RWPE1 (cell line): ENCODE measurements around the gene CCDC18.
"Not testable (repeated sequence)": the region's sequence is repeated elsewhere in the genome, so short reads cannot be mapped to it uniquely, and the experiment has no call there.

Source experiments
- CTCF ChIA-PET: fragments of 350-600 bp; sonication (Branson Sonifier 250); formaldehyde crosslinking; extraction: SDS; loops from one replicate; lab custom pipeline; 2021; lab: Yijun Ruan, JAX
- POLR2A ChIA-PET: fragments of 400-600 bp; formaldehyde crosslinking; extraction: SDS; loops from one replicate; lab custom pipeline; 2020; ENCODE audit warnings: antibody characterized with exemption; ENCODE audit not compliant: low non-redundant PET; lab: Yijun Ruan, JAX
- DNase-seq: peaks from one replicate; pipeline ENCODE4 v3.0.0; 2012; ENCODE audit warnings: low spot score
- H3K27ac ChIP-seq: fragments of 450-650 bp; 2 replicates; pipeline ENCODE4 v1.5.1; 2017
- TF ChIP-seq, protein P1 (sequence below): fragments of 450-650 bp; conservative IDR thresholded peaks from 2 replicates; pipeline ENCODE4 v1.5.1; 2017; ENCODE audit warnings: low read depth, mild to moderate bottlenecking

CCDC18 gene

DNA sequence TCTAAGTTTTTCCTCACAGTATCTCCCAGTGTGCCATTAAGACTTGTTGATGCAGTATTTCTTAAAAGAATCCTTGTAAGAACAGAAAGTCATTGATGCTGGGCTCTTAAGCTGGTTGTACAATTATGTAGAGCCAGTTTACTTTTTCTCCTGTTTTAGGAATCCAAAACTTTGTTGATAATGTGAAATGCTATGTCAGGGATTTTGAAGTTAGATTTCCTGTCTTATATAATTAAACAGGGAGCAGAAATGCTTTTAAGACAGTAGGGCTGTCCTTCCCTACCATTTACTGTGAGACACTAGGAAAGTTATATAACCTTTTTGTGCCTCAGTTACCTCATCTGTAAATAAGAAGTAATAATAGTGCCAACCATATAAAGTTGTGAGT, 26.0 kb downstream of the CCDC18 start:
- TF ChIP-seq, protein P1, sequence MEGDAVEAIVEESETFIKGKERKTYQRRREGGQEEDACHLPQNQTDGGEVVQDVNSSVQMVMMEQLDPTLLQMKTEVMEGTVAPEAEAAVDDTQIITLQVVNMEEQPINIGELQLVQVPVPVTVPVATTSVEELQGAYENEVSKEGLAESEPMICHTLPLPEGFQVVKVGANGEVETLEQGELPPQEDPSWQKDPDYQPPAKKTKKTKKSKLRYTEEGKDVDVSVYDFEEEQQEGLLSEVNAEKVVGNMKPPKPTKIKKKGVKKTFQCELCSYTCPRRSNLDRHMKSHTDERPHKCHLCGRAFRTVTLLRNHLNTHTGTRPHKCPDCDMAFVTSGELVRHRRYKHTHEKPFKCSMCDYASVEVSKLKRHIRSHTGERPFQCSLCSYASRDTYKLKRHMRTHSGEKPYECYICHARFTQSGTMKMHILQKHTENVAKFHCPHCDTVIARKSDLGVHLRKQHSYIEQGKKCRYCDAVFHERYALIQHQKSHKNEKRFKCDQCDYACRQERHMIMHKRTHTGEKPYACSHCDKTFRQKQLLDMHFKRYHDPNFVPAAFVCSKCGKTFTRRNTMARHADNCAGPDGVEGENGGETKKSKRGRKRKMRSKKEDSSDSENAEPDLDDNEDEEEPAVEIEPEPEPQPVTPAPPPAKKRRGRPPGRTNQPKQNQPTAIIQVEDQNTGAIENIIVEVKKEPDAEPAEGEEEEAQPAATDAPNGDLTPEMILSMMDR: no peak
- ChIA-PET POLR2A (no interaction called here), CTCF (no interaction called here)
- H3K27ac ChIP-seq: no peak overlapping the region
- DNase-seq: no peak

DNA sequence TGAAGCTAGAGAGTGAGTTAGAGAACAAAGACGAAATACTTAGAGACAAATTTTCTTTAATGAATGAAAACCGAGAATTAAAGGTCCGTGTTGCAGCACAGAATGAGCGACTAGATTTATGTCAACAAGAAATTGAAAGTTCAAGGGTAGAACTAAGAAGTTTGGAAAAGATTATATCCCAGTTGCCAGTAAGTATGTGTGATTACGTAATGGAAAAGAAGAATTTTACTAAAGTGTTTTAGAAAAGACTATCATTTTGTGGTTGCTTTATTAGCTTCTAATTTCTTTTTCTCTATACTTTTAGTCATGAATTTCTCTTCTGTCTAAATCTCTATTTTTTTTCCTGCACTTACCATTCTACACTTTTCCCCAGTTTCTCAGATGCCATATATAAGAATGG, 26.7 kb downstream of the CCDC18 start:
- no peak for DNase-seq
- ChIA-PET POLR2A (no interaction called here), CTCF (no interaction called here)
- no peak overlapping the region for H3K27ac ChIP-seq
- TF ChIP-seq, protein P1: no peak

DNA sequence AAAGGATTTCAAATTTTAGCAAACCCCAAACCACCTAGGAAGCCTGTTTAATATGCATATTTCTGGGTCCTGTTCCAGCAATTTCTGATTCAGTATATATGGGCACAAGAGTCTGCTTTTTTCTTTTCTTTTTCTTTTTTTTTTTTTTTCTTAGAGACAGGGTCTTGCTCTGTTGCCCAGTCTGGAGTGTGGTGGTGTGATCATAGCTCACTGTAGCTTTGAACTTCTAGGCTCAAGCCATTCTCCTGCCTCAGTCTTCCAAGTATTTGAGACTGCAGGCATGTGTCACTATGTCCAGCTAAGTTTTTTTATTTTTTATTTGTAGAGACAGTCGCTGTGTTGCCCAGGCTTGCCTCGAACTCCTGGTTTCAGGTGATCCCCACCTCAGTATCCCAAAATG, 34.8 kb downstream of the CCDC18 start:
- CTCF ChIA-PET: no interaction called here
- DNase-seq: no peak
- H3K27ac ChIP-seq: no peak overlapping the region
- TF ChIP-seq, protein P1: no peak
- POLR2A ChIA-PET: no interaction called here

DNA sequence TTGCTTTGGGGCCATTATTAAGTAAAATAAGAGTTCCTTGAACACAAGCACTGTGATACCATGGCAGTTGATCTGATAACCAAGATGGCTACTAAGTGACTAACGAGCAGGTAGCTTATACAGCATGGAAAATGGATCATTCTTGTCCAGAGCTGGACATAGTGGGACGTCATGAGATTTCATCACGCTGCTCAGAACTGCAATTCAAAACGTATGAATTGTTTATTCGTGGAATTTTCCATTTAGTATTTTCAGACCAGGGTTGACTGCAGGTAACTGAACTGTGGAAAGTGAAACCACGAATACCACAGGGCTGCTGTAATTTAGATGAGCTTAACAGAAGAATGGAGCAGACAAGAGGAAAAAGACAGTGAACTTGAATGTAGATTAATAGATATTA, 38.9 kb downstream of the CCDC18 start:
- H3K27ac ChIP-seq: no peak overlapping the region
- POLR2A ChIA-PET: no interaction called here
- CTCF ChIA-PET: no interaction called here
- TF ChIP-seq, protein P1: no peak
- DNase-seq: no peak

DNA sequence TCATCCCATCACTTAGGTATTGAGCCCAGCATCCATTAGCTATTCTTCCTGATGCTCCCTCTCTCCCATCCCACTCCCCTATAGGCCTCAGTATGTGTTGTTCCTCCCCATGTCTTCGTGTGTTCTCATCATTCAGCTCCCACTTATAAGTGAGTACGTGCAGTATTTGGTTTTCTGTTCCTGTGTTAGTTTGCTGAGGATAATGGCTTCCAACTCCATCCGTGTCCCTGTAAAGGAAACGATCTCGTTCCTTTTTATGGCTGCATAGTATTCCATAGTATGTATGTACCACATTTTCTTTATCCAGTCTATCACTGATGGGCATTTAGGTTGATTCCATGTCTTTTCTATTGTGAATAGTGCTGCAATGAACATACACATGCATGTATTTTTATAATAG, 40.2 kb downstream of the CCDC18 start:
- DNase-seq, H3K27ac ChIP-seq, POLR2A ChIA-PET, CTCF ChIA-PET: not testable (repeated sequence)

DNA sequence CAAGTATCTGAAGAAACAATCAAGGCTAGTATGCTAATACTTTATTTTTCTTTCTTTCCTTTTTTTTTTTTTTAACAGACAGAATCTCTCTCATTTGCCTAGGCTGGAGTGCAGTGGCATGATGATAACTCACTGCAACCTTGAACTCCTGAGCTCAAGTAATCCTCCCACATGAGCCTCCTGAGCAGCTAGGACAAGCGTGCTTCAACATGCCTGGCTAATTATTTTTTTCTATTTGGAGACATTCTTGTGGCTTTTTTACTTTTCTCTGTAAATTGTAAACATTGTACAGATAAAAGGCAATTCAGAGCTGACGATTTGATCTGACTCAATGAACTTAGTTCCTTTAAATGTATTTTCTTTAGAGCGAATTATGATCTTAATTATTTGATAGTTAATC, 41.4 kb downstream of the CCDC18 start:
- TF ChIP-seq, protein P1: no peak
- CTCF ChIA-PET: no interaction called here
- no peak overlapping the region for H3K27ac ChIP-seq
- POLR2A ChIA-PET: interaction anchor here (0.7 kb wide), 1 partner anchor 48 kb away, joined by 4 read pairs; no protein-coding TSS in a partner anchor
- DNase-seq: peak; percentile 9

DNA sequence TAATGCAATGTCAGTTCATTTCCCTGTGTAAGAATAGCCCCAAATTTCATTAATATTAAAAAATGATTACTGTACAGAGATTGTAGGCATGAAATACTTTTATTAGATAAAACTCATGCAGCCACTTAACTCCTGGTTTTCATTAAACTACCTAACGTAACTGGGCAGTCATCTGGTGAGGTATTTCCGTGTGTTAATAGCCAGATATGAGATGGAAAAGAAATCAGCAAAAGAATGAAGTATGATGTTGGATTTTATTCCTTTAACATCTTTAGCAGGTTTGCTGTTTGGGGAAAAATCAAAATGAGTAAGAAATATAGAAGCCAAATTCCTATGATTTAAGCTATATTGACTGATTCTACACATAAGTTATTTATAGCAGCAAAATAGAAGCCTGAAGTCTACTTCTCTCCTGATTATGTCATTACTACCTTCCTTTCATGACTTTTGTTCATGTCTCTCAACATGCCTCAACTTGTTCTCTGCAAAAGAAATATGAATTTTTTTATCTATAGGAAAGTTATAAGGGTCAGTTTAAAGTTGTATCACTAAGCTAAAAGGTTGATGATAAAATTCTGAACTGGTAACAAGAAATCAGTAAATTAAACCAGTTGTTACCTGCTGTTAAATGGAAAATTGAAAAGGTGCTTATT, 42.6 kb downstream of the CCDC18 start:
- DNase-seq: peak; percentile 5
- H3K27ac ChIP-seq: no peak overlapping the region
- ChIA-PET POLR2A (no interaction called here), CTCF (interaction anchor here (0.6 kb wide), 2 partner anchors 31 to 217 kb away, joined by 3 to 4 read pairs; no protein-coding TSS in a partner anchor)
- TF ChIP-seq, protein P1: no peak
